Measurements from ENCODE around the gene CREBL2. TPM values are rescaled to one million over a fixed set of nuclear protein-coding genes. Genes with fewer than 3 reads are reported as not detected.
"Not testable (repeated sequence)": the region's sequence is repeated elsewhere in the genome, so short reads cannot be mapped to it uniquely, and the experiment has no call there.

Gene CREBL2
- total RNA-seq, 1 experiment from 2014 or later = 19.0 TPM

GRCh38 chr12:12626471-12626870 lies 14.8 kb downstream of the CREBL2 start:
- DNase-seq (ENCODE audit: low spot score) = no peak
- in situ Hi-C loops (cut with HindIII; ENCODE audit: low sequenced_read_pairs) = no loop called here

GRCh38 chr12:12627308-12627827 lies 15.7 kb downstream of the CREBL2 start:
- no peak for DNase-seq (ENCODE audit: low spot score)
- in situ Hi-C loops (cut with HindIII; ENCODE audit: low sequenced_read_pairs) = no loop called here

GRCh38 chr12:12628013-12628412 lies 16.3 kb downstream of the CREBL2 start:
- in situ Hi-C loops (cut with HindIII; ENCODE audit: low sequenced_read_pairs) = no loop called here
- no peak for DNase-seq (ENCODE audit: low spot score)

- in situ Hi-C loops (cut with HindIII; ENCODE audit: low sequenced_read_pairs) = no loop called here
- DNase-seq (ENCODE audit: low spot score) = no peak
Observed at GRCh38 chr12:12630850-12631249, 19.2 kb downstream of the CREBL2 start.

- in situ Hi-C loops (cut with HindIII; ENCODE audit: low sequenced_read_pairs) = no loop called here
Observed at GRCh38 chr12:12635651-12636050, 24.0 kb downstream of the CREBL2 start.

GRCh38 chr12:12636641-12637040 lies 25.0 kb downstream of the CREBL2 start:
- DNase-seq (ENCODE audit: low spot score) = no peak
- in situ Hi-C loops (cut with HindIII; ENCODE audit: low sequenced_read_pairs) = no loop called here

More at GRCh38 chr12:12635651-12636050, 24.0 kb downstream of the CREBL2 start:
- no peak for DNase-seq (ENCODE audit: low spot score)

- in situ Hi-C loops (cut with HindIII; ENCODE audit: low sequenced_read_pairs); DNase-seq (ENCODE audit: low spot score): not testable (repeated sequence)
Observed at GRCh38 chr12:12639995-12640394, 28.3 kb downstream of the CREBL2 start.

- DNase-seq (ENCODE audit: low spot score) = no peak
- in situ Hi-C loops (cut with HindIII; ENCODE audit: low sequenced_read_pairs) = no loop called here
Observed at GRCh38 chr12:12641650-12642049, 30.0 kb downstream of the CREBL2 start.

- in situ Hi-C loops (cut with HindIII; ENCODE audit: low sequenced_read_pairs) = no loop called here
- DNase-seq (ENCODE audit: low spot score) = peak; percentile 72
Observed at GRCh38 chr12:12642916-12643315, 31.2 kb downstream of the CREBL2 start.

- in situ Hi-C loops (cut with HindIII; ENCODE audit: low sequenced_read_pairs) = no loop called here
- DNase-seq (ENCODE audit: low spot score) = no peak
Observed at GRCh38 chr12:12645485-12645884, 33.8 kb downstream of the CREBL2 start.

- DNase-seq (ENCODE audit: low spot score); in situ Hi-C loops (cut with HindIII; ENCODE audit: low sequenced_read_pairs): not testable (repeated sequence)
Observed at GRCh38 chr12:12645968-12646367, 34.3 kb downstream of the CREBL2 start.

- no peak for DNase-seq (ENCODE audit: low spot score)
- in situ Hi-C loops (cut with HindIII; ENCODE audit: low sequenced_read_pairs) = no loop called here
Observed at GRCh38 chr12:12646483-12647072, 34.9 kb downstream of the CREBL2 start.

- DNase-seq (ENCODE audit: low spot score) = no peak
- in situ Hi-C loops (cut with HindIII; ENCODE audit: low sequenced_read_pairs) = no loop called here
Observed at GRCh38 chr12:12648284-12648683, 36.6 kb downstream of the CREBL2 start.

GRCh38 chr12:12648951-12649650 lies 37.4 kb downstream of the CREBL2 start:
- DNase-seq (ENCODE audit: low spot score) = no peak
- in situ Hi-C loops (cut with HindIII; ENCODE audit: low sequenced_read_pairs) = no loop called here

GRCh38 chr12:12651752-12652151 lies 40.1 kb downstream of the CREBL2 start:
- DNase-seq (ENCODE audit: low spot score) = no peak
- in situ Hi-C loops (cut with HindIII; ENCODE audit: low sequenced_read_pairs) = no loop called here

GRCh38 chr12:12652704-12653103 lies 41.0 kb downstream of the CREBL2 start:
- DNase-seq (ENCODE audit: low spot score); in situ Hi-C loops (cut with HindIII; ENCODE audit: low sequenced_read_pairs): not testable (repeated sequence)

- DNase-seq (ENCODE audit: low spot score) = no peak
- in situ Hi-C loops (cut with HindIII; ENCODE audit: low sequenced_read_pairs) = no loop called here
Observed at GRCh38 chr12:12653922-12654321, 42.2 kb downstream of the CREBL2 start.

- in situ Hi-C loops (cut with HindIII; ENCODE audit: low sequenced_read_pairs) = no loop called here
- DNase-seq (ENCODE audit: low spot score) = no peak
Observed at GRCh38 chr12:12654691-12655460, 43.2 kb downstream of the CREBL2 start.

- peak; percentile 89 for DNase-seq (ENCODE audit: low spot score)
- in situ Hi-C loops (cut with HindIII; ENCODE audit: low sequenced_read_pairs) = loop anchor here (10.0 kb wide), 1 partner anchor 145 kb away; no protein-coding TSS in a partner anchor
Observed at GRCh38 chr12:12660201-12660600, 48.5 kb downstream of the CREBL2 start.

All from G401 (cell line).